ENCODE data around the gene SLC38A11.

GRCh38 chr2:164943289-164943688, 12.0 kb downstream of the SLC38A11 start:
- TF ChIP-seq POU6F1 (CRISPR knock-in tag; IDR thresholded peaks at IDR 0.05; ENCODE audit: borderline replicate concordance, low read depth) (no peak), BACH2 (CRISPR knock-in tag; IDR thresholded peaks at IDR 0.05; ENCODE audit: borderline replicate concordance) (no peak), ZNF565 (CRISPR knock-in tag; conservative IDR thresholded peaks at IDR 0.05; ENCODE audit: low read depth) (no peak), ZFP30 (CRISPR knock-in tag; IDR thresholded peaks at IDR 0.05) (no peak)

Measured in SK-N-SH treated with all-trans-retinoic acid at 6 μM for 48 hours (cell line).